DOHH2 (cell line): ENCODE measurements around the gene WNT10A.
"Not testable (repeated sequence)": the region's sequence is repeated elsewhere in the genome, so short reads cannot be mapped to it uniquely, and the experiment has no call there.

Source experiments
- CTCF ChIP-seq: fragments of 200-600 bp; sonication (generic); IDR thresholded peaks from one replicate; pipeline ENCODE4 v1.5.1; 2014; ENCODE audit warnings: antibody characterized with exemption, mild to moderate bottlenecking, low read depth, low read length; ENCODE audit not compliant: poor library complexity, severe bottlenecking
- EZH2phosphoT487 ChIP-seq: fragments of 200-600 bp; sonication (generic); IDR thresholded peaks from 2 replicates; pipeline ENCODE4 v1.6.1; 2017; ENCODE audit warnings: borderline replicate concordance, mild to moderate bottlenecking, antibody characterized with exemption, low read length, moderate library complexity, mixed read lengths

GRCh38 chr2:218931751-218932150, 51.1 kb downstream of the WNT10A start:
- TF ChIP-seq CTCF, EZH2phosphoT487: not testable (repeated sequence)
